ENCODE measurements around the gene KLHL21.

DNA sequence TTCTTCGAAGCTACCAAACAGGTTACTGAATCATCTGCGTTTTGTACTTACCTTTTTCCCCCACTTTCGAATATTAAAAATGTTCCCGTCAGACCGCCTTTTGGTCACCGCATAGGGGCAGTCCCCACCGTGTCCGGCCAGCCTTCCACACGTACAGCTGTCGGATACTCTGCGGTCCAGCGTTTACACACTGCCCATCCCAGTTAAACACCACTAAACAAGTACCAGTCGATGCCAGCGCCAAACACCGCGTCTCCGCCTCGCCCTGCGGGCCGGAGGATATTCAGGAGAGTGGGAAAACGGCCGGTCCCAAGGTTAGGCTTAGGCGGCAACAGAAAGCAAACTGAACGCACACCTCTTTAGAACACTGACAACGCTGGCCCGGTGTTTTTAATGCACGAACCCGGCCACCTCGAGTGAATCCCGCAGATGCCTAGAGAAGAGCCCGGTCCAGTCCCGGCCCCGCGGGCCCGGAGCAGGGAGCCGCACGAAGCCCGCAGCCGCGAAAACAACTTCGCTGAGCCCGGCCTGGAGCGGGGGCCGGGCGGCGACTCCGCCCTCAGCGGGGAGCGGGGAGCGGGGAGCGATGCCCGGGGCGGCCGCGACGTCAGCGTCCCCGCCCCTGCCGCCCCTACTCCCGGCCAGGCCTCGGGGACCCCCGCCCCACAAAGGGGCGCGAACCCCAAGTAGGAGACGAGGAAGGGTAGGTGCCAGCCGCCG, 10.1 kb upstream of the KLHL21 start:
- TF ChIP-seq MTA2 (IDR thresholded peaks at IDR 0.05; ENCODE audit: low read depth) (no peak), SPI1 (IDR thresholded peaks at IDR 0.05; ENCODE audit: borderline replicate concordance, insufficient read depth, low read depth, low read length) (no peak), EP300 (IDR thresholded peaks at IDR 0.05; ENCODE audit: borderline replicate concordance in 1 of 2, control insufficient read depth in 1 of 2, low read depth in 2 of 2, low read length in 2 of 2) (no peak; a peak in 1 of 4 replicates), RAD21 (IDR thresholded peaks at IDR 0.05; ENCODE audit: insufficient read depth, low read depth, low read length) (no peak), CHD2 (IDR thresholded peaks at IDR 0.05; ENCODE audit: borderline replicate concordance, low read depth, low read length) (no peak), SMC3 (IDR thresholded peaks at IDR 0.05; ENCODE audit: borderline replicate concordance, low read length) (no peak), JUND (IDR thresholded peaks at IDR 0.05; ENCODE audit: low read depth, low read length) (no peak), MYC (IDR thresholded peaks at IDR 0.05; ENCODE audit: insufficient read depth, insufficient read length, insufficient replicate concordance, low read length, severe bottlenecking) (no peak), MEF2A (IDR thresholded peaks at IDR 0.05; ENCODE audit: insufficient read depth, low read depth, low read length) (no peak), POLR2AphosphoS5 (IDR thresholded peaks at IDR 0.05; ENCODE audit: low read length) (no peak), ETV6 (conservative IDR thresholded peaks at IDR 0.05 in 1 of 2, IDR thresholded peaks at IDR 0.05 in 1 of 2; ENCODE audit: borderline replicate concordance in 1 of 2, low read depth in 1 of 2) (no peak)
- TF ChIP-seq, protein P1, sequence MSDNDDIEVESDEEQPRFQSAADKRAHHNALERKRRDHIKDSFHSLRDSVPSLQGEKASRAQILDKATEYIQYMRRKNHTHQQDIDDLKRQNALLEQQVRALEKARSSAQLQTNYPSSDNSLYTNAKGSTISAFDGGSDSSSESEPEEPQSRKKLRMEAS (IDR thresholded peaks at IDR 0.05; ENCODE audit: low read depth, low read length) = peak; percentile 6; the same call in 1 of the 2 replicates
- TF ChIP-seq, protein P2, sequence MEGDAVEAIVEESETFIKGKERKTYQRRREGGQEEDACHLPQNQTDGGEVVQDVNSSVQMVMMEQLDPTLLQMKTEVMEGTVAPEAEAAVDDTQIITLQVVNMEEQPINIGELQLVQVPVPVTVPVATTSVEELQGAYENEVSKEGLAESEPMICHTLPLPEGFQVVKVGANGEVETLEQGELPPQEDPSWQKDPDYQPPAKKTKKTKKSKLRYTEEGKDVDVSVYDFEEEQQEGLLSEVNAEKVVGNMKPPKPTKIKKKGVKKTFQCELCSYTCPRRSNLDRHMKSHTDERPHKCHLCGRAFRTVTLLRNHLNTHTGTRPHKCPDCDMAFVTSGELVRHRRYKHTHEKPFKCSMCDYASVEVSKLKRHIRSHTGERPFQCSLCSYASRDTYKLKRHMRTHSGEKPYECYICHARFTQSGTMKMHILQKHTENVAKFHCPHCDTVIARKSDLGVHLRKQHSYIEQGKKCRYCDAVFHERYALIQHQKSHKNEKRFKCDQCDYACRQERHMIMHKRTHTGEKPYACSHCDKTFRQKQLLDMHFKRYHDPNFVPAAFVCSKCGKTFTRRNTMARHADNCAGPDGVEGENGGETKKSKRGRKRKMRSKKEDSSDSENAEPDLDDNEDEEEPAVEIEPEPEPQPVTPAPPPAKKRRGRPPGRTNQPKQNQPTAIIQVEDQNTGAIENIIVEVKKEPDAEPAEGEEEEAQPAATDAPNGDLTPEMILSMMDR (IDR thresholded peaks at IDR 0.05 in 2 of 3, conservative IDR thresholded peaks at IDR 0.05 in 1 of 3; ENCODE audit: control insufficient read depth in 2 of 3, extremely low read depth in 1 of 3, insufficient read depth in 1 of 3, low read depth in 3 of 3, low read length in 3 of 3) = 0 out of 6 replicates have a peak, but pooled peaks of 1 of the 3 experiments have one; percentile 3

Measured in GM12878 (cell line).